Measurements from ENCODE around the gene DGKI. TPM values are rescaled to one million over a fixed set of nuclear protein-coding genes. Genes with fewer than 3 reads are reported as not detected.

DGKI gene
- total RNA-seq, 1 donor = 4.7 TPM

DNA sequence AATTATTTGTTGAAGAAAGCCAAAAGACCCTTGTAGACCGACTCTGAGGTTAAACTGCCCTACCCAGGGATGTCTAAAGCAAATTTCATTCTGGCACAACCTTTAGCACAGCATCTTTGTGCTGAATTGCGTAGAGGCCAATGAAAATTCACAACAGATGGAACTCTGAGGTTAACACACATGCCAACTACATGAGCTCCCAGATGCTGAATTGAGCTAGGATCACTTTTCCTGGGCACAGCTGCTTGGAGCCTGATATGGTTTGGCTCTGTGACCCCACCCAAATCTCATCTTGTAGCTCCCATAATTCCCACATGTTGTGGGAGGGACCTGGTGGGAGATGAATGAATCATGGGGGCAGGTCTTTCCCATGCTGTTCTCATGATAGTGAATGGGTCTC is 345.2 kb downstream of the DGKI start:
- no peak overlapping the region for H3K4me3 ChIP-seq (ENCODE audit: low read depth, low read length)
- TF ChIP-seq, protein P1, sequence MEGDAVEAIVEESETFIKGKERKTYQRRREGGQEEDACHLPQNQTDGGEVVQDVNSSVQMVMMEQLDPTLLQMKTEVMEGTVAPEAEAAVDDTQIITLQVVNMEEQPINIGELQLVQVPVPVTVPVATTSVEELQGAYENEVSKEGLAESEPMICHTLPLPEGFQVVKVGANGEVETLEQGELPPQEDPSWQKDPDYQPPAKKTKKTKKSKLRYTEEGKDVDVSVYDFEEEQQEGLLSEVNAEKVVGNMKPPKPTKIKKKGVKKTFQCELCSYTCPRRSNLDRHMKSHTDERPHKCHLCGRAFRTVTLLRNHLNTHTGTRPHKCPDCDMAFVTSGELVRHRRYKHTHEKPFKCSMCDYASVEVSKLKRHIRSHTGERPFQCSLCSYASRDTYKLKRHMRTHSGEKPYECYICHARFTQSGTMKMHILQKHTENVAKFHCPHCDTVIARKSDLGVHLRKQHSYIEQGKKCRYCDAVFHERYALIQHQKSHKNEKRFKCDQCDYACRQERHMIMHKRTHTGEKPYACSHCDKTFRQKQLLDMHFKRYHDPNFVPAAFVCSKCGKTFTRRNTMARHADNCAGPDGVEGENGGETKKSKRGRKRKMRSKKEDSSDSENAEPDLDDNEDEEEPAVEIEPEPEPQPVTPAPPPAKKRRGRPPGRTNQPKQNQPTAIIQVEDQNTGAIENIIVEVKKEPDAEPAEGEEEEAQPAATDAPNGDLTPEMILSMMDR (IDR thresholded peaks at IDR 0.05; ENCODE audit: insufficient read depth, low read length) = no peak
- DNase-seq (ENCODE audit: low read depth) = no peak

DNA sequence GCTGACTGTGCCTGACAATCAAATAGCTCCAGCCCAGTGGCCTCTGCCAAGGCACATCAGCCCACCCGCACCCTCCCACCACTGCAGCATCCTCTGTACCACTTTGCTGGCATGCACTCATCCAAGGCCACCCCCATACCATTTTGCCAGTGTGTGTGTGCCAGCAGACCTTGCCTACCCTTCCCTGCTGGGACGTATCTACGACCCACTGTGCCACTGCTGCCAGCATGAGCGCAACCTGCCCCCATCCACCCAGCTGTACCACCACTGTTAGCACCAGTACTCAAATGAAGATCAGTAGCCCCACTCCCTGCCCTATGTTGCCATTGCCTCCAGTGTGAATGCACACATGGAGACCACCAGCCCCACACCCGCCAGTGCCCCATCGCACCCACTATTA is 353.9 kb downstream of the DGKI start:
- no peak overlapping the region for H3K4me3 ChIP-seq (ENCODE audit: low read depth, low read length)
- DNase-seq (ENCODE audit: low read depth) = no peak
- TF ChIP-seq, protein P1 (IDR thresholded peaks at IDR 0.05; ENCODE audit: insufficient read depth, low read length) = no peak

DNA sequence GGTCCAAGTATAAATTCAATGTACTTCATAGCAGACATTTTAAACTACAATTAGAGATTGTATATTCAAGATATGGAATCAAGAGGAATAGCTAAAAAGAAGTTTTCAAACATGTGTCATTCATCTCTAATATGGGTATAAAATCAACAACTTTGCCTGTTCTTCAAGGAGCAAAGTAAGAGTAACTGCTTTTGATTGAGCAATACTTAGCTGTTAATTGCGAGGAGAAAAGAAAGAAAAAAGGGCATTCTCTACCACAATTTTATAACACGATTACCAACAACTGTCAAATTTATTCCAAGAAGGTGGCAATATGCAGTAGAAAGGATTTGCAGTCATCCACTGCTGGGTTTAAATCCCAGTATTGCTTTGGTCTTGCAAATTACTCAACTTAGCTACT is 356.9 kb downstream of the DGKI start:
- TF ChIP-seq, protein P1 (IDR thresholded peaks at IDR 0.05; ENCODE audit: insufficient read depth, low read length) = no peak
- no peak for DNase-seq (ENCODE audit: low read depth)
- no peak overlapping the region for H3K4me3 ChIP-seq (ENCODE audit: low read depth, low read length)

DNA sequence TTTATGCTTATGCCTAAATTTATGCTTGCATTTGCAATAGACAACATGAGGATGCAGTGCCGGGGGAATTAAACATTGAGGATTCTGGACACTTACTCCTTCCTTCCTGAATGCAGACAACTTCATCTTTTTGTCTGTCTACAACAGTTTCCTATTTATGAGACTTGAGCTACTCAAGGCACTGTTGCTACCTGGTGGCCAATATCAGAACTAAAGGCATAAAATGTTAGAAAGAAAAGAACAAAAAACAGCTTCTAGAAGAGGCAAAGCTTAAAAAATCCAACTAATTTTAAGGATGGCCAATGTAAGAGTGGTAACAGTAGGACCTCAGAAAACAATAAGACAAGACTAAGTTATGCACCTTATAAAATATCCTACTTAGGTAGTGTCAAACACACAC is 358.7 kb downstream of the DGKI start:
- peak; percentile 17 for DNase-seq (ENCODE audit: low read depth)
- TF ChIP-seq, protein P1 (IDR thresholded peaks at IDR 0.05; ENCODE audit: insufficient read depth, low read length) = peak; percentile 27
- no peak overlapping the region for H3K4me3 ChIP-seq (ENCODE audit: low read depth, low read length)

DNA sequence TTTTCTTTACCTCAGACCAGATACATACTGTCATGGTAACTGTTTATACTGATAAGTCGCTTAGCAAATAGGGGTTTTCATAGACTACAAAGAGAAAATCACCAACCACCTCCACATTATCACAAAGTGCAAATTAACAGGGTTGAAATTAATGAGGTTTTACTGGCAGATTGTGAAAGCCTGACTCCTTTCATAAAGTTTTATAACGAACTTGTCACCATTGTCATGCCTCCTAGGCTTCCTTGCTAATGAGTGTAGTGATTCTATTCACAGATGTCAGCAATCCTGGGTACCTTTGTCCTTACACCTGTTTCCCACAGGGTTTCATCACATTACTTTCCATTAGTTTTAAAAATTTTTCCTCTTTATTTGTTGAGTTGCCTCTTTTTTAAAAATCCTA is 361.0 kb downstream of the DGKI start:
- TF ChIP-seq, protein P1 (IDR thresholded peaks at IDR 0.05; ENCODE audit: insufficient read depth, low read length) = no peak
- H3K4me3 ChIP-seq (ENCODE audit: low read depth, low read length) = no peak overlapping the region

DNA sequence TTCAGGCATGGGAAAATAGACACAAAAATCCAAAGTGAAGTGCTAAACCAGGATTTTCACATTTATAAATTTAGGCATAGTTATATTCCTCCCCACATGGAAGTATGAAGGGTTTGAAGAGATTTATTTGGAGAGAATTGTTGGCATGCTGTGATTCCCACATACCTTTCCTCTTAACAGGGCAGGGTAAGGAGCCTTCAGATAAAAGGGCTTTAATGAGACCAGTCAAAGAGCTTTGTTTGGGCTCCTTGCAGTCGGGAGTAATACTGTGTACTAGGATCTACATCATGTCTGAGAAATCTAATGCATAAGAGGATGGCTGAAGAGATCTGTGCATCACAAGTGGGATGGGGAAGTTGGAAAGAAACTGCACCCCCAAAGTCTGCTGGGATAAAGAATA is 362.4 kb downstream of the DGKI start:
- peak; percentile 20 for DNase-seq (ENCODE audit: low read depth)
- TF ChIP-seq, protein P1 (IDR thresholded peaks at IDR 0.05; ENCODE audit: insufficient read depth, low read length) = no peak
- no peak overlapping the region for H3K4me3 ChIP-seq (ENCODE audit: low read depth, low read length)

More for the DNA sequence above, 361.0 kb downstream of the DGKI start:
- DNase-seq (ENCODE audit: low read depth) = no peak

DNA sequence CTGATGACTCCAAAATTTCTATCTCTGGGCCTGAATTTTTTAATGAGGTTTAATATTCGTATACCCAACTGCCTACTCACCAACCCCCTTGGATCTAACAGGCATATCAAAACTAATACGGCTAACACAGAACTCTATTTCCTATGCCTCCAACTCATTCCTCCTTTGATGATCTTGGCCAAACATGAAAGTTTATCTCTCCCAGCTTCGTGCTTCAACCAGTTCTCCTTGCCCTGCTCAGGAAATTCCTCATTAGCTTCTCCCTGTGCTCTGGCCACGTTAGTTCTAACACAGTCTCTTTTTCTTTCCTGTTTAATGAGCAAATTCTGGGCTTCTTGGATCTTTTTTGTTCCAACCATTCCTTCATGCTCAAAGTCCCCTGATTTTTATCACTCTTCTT is 364.3 kb downstream of the DGKI start:
- TF ChIP-seq, protein P1 (IDR thresholded peaks at IDR 0.05; ENCODE audit: insufficient read depth, low read length) = no peak
- no peak overlapping the region for H3K4me3 ChIP-seq (ENCODE audit: low read depth, low read length)
- DNase-seq (ENCODE audit: low read depth) = peak; percentile 17

Measured in fibroblast of the aortic adventitia (primary cell).